ENCODE results near the gene DIPK1B. TPM values are rescaled to one million over a fixed set of nuclear protein-coding genes. Genes with fewer than 3 reads are reported as not detected.

Gene DIPK1B
- polyA plus RNA-seq, 1 donor from 2014 or later, result 65.1 TPM

- no peak overlapping the region for H3K9ac ChIP-seq (ENCODE audit: low read length)
- H3K9me3 ChIP-seq (ENCODE audit: low read length), result no peaks in the 10 kb centered on the region
- no peaks in the 10 kb centered on the region for H4K20me1 ChIP-seq (ENCODE audit: insufficient read depth)
- H3K4me3 ChIP-seq (ENCODE audit: low read length), result no peak overlapping the region
- H3K79me2 ChIP-seq (replicated peaks; ENCODE audit: insufficient read depth, low read length), result no peaks in the 10 kb centered on the region
- H3K27me3 ChIP-seq (ENCODE audit: insufficient read depth, low read depth, low read length), result no peaks in the 10 kb centered on the region
- H3K4me2 ChIP-seq (ENCODE audit: low read length), result no peak overlapping the region
- TF ChIP-seq, protein P1, sequence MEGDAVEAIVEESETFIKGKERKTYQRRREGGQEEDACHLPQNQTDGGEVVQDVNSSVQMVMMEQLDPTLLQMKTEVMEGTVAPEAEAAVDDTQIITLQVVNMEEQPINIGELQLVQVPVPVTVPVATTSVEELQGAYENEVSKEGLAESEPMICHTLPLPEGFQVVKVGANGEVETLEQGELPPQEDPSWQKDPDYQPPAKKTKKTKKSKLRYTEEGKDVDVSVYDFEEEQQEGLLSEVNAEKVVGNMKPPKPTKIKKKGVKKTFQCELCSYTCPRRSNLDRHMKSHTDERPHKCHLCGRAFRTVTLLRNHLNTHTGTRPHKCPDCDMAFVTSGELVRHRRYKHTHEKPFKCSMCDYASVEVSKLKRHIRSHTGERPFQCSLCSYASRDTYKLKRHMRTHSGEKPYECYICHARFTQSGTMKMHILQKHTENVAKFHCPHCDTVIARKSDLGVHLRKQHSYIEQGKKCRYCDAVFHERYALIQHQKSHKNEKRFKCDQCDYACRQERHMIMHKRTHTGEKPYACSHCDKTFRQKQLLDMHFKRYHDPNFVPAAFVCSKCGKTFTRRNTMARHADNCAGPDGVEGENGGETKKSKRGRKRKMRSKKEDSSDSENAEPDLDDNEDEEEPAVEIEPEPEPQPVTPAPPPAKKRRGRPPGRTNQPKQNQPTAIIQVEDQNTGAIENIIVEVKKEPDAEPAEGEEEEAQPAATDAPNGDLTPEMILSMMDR (IDR thresholded peaks at IDR 0.05; ENCODE audit: poor library complexity, severe bottlenecking), result no peak
- TF ChIP-seq, protein P2, sequence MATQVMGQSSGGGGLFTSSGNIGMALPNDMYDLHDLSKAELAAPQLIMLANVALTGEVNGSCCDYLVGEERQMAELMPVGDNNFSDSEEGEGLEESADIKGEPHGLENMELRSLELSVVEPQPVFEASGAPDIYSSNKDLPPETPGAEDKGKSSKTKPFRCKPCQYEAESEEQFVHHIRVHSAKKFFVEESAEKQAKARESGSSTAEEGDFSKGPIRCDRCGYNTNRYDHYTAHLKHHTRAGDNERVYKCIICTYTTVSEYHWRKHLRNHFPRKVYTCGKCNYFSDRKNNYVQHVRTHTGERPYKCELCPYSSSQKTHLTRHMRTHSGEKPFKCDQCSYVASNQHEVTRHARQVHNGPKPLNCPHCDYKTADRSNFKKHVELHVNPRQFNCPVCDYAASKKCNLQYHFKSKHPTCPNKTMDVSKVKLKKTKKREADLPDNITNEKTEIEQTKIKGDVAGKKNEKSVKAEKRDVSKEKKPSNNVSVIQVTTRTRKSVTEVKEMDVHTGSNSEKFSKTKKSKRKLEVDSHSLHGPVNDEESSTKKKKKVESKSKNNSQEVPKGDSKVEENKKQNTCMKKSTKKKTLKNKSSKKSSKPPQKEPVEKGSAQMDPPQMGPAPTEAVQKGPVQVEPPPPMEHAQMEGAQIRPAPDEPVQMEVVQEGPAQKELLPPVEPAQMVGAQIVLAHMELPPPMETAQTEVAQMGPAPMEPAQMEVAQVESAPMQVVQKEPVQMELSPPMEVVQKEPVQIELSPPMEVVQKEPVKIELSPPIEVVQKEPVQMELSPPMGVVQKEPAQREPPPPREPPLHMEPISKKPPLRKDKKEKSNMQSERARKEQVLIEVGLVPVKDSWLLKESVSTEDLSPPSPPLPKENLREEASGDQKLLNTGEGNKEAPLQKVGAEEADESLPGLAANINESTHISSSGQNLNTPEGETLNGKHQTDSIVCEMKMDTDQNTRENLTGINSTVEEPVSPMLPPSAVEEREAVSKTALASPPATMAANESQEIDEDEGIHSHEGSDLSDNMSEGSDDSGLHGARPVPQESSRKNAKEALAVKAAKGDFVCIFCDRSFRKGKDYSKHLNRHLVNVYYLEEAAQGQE (IDR thresholded peaks at IDR 0.05; ENCODE audit: borderline replicate concordance), result no peak
- TF ChIP-seq RAD21 (conservative IDR thresholded peaks at IDR 0.05), result no peak
- no peak for TF ChIP-seq TAF1 (IDR thresholded peaks at IDR 0.05; ENCODE audit: low read depth)
- TF ChIP-seq POLR2AphosphoS5 (IDR thresholded peaks at IDR 0.05), result no peak
- TF ChIP-seq EP300 (conservative IDR thresholded peaks at IDR 0.05; ENCODE audit: poor library complexity, severe bottlenecking), result no peak
- TF ChIP-seq MXI1 (conservative IDR thresholded peaks at IDR 0.05; ENCODE audit: poor library complexity, severe bottlenecking), result no peak
- TF ChIP-seq SMC3 (conservative IDR thresholded peaks at IDR 0.05; ENCODE audit: poor library complexity), result no peak
- TF ChIP-seq EZH2 (IDR thresholded peaks at IDR 0.05; ENCODE audit: borderline replicate concordance, insufficient read depth, low read length, poor library complexity, severe bottlenecking), result no peak
- no peaks in the 10 kb centered on the region for H3K9me2 ChIP-seq (ENCODE audit: insufficient read depth, low read length)
- no peak overlapping the region for H3K27ac ChIP-seq (ENCODE audit: low read length)
- no peaks in the 10 kb centered on the region for H3K36me3 ChIP-seq (ENCODE audit: insufficient read depth, low read length)
- H2AFZ ChIP-seq (ENCODE audit: low read depth, low read length), result no peak overlapping the region
- H3F3A ChIP-seq (ENCODE audit: insufficient read depth, low read length, poor library complexity, severe bottlenecking), result no peaks in the 10 kb centered on the region
Measured at GRCh38 chr9:136678034-136678433, 34.3 kb upstream of the DIPK1B start.

- Histone ChIP-seq H3K36me3 (ENCODE audit: insufficient read depth, low read length) (no peaks in the 10 kb centered on the region), H3K9me3 (ENCODE audit: low read length) (no peaks in the 10 kb centered on the region), H3K79me2 (replicated peaks; ENCODE audit: insufficient read depth, low read length) (no peaks in the 10 kb centered on the region), H3K4me3 (ENCODE audit: low read length) (no peak overlapping the region), H3K9ac (ENCODE audit: low read length) (no peak overlapping the region), H2AFZ (ENCODE audit: low read depth, low read length) (no peak overlapping the region), H3K27ac (ENCODE audit: low read length) (no peak overlapping the region), H3K27me3 (ENCODE audit: insufficient read depth, low read depth, low read length) (no peaks in the 10 kb centered on the region), H4K20me1 (ENCODE audit: insufficient read depth) (no peaks in the 10 kb centered on the region), H3K4me2 (ENCODE audit: low read length) (no peak overlapping the region), H3K9me2 (ENCODE audit: insufficient read depth, low read length) (no peaks in the 10 kb centered on the region), H3F3A (ENCODE audit: insufficient read depth, low read length, poor library complexity, severe bottlenecking) (no peaks in the 10 kb centered on the region)
- TF ChIP-seq TAF1 (IDR thresholded peaks at IDR 0.05; ENCODE audit: low read depth) (no peak), SMC3 (conservative IDR thresholded peaks at IDR 0.05; ENCODE audit: poor library complexity) (no peak), RAD21 (conservative IDR thresholded peaks at IDR 0.05) (no peak), POLR2AphosphoS5 (IDR thresholded peaks at IDR 0.05) (no peak), EZH2 (IDR thresholded peaks at IDR 0.05; ENCODE audit: borderline replicate concordance, insufficient read depth, low read length, poor library complexity, severe bottlenecking) (no peak), EP300 (conservative IDR thresholded peaks at IDR 0.05; ENCODE audit: poor library complexity, severe bottlenecking) (no peak), MXI1 (conservative IDR thresholded peaks at IDR 0.05; ENCODE audit: poor library complexity, severe bottlenecking) (no peak)
- TF ChIP-seq, protein P1 (IDR thresholded peaks at IDR 0.05; ENCODE audit: poor library complexity, severe bottlenecking), result no peak
- TF ChIP-seq, protein P2 (IDR thresholded peaks at IDR 0.05; ENCODE audit: borderline replicate concordance), result no peak
Measured at GRCh38 chr9:136678624-136679023, 33.7 kb upstream of the DIPK1B start.

Data from neural cell (in vitro differentiated cells).